PC-9 (cell line): Measurements from ENCODE around the gene CPB2.

Experiments used
- CTCF ChIP-seq: fragments of 200-600 bp; sonication (generic); conservative IDR thresholded peaks from 2 replicates; pipeline ENCODE4 v1.6.1; 2017; ENCODE audit warnings: mixed run types, antibody characterized with exemption, mild to moderate bottlenecking, moderate library complexity
- EZH2 ChIP-seq: fragments of 200-600 bp; sonication (generic); IDR thresholded peaks from 2 replicates; pipeline ENCODE4 v1.8.0; 2017; ENCODE audit warnings: antibody characterized with exemption, low read depth

- TF ChIP-seq CTCF (no peak), EZH2 (no peak)
Observed at GRCh38 chr13:46038296-46038695, 66.5 kb downstream of the CPB2 start.
